Hepatic stellate cell (primary cell): ENCODE data around the gene B3GALT4.
"Not testable (repeated sequence)": the region's sequence is repeated elsewhere in the genome, so short reads cannot be mapped to it uniquely, and the experiment has no call there.

Experiments used
- DNase-seq: peaks from one replicate; pipeline ENCODE4 v3.0.0; 2011; ENCODE audit warnings: low spot score

B3GALT4 gene

GRCh38 chr6:33276864-33277662, at the start of gene B3GALT4:
B3GALT4 (plus strand) TSS chr6:33277123; CDS start chr6:33277420, 297 bp downstream.
- peak; percentile 70 for DNase-seq

GRCh38 chr6:33235221-33235634, 41.7 kb upstream of the B3GALT4 start:
- no peak for DNase-seq

- no peak for DNase-seq
Measured at GRCh38 chr6:33236328-33236727, 40.6 kb upstream of the B3GALT4 start.

- DNase-seq: no peak
Measured at GRCh38 chr6:33236852-33237251, 40.1 kb upstream of the B3GALT4 start.

GRCh38 chr6:33237741-33238140, 39.2 kb upstream of the B3GALT4 start:
- no peak for DNase-seq

- DNase-seq: no peak
Measured at GRCh38 chr6:33241968-33242367, 35.0 kb upstream of the B3GALT4 start.

- no peak for DNase-seq
Measured at GRCh38 chr6:33243476-33243875, 33.4 kb upstream of the B3GALT4 start.

- DNase-seq: peak; percentile 50
Measured at GRCh38 chr6:33247977-33248642, 28.8 kb upstream of the B3GALT4 start.

GRCh38 chr6:33248643-33248931, 28.3 kb upstream of the B3GALT4 start:
- no peak for DNase-seq

GRCh38 chr6:33248932-33249731, 27.8 kb upstream of the B3GALT4 start:
- peak; percentile 89 for DNase-seq

GRCh38 chr6:33249732-33250630, 26.9 kb upstream of the B3GALT4 start:
- DNase-seq: peak; percentile 50

GRCh38 chr6:33250731-33251130, 26.2 kb upstream of the B3GALT4 start:
- DNase-seq: no peak

- DNase-seq: no peak
Measured at GRCh38 chr6:33251395-33252012, 25.4 kb upstream of the B3GALT4 start.

GRCh38 chr6:33252759-33253158, 24.2 kb upstream of the B3GALT4 start:
- no peak for DNase-seq

- DNase-seq: no peak
Measured at GRCh38 chr6:33254591-33254990, 22.3 kb upstream of the B3GALT4 start.

GRCh38 chr6:33259032-33259431, 17.9 kb upstream of the B3GALT4 start:
- no peak for DNase-seq

- not testable (repeated sequence) for DNase-seq
Measured at GRCh38 chr6:33262490-33262889, 14.4 kb upstream of the B3GALT4 start.

GRCh38 chr6:33264015-33264414, 12.9 kb upstream of the B3GALT4 start:
- no peak for DNase-seq

- DNase-seq: no peak
Measured at GRCh38 chr6:33271117-33271467, 5.8 kb upstream of the B3GALT4 start.

- DNase-seq: peak; percentile 89
Measured at GRCh38 chr6:33271468-33272274, 5.3 kb upstream of the B3GALT4 start, which contains the start of the genes RPS18 and VPS52. RPS18 (plus strand) TSS chr6:33272075; CDS start chr6:33272120, 45 bp downstream. VPS52 (minus strand) TSS chr6:33271876; CDS start chr6:33271675, 201 bp downstream.
